NOMO-1 (cell line): Measurements from ENCODE around the gene CFAP61.
"Not testable (repeated sequence)": the region's sequence is repeated elsewhere in the genome, so short reads cannot be mapped to it uniquely, and the experiment has no call there.

Source experiments
- DNase-seq, 2 experiments: peaks; one replicate each; lab custom pipeline; 2025; ENCODE audit not compliant: unreplicated experiment in 2 of 2; lab: John Stamatoyannopoulos, UW

CFAP61 gene

GRCh38 chr20:20052074-20052970, at the start of gene CFAP61, which contains the start of gene CRNKL1:
Gene CFAP61 (plus strand): TSS chr20:20052532. CDS start chr20:20056654, 4,122 bp downstream.
Gene CRNKL1 (minus strand): TSS chr20:20052466. CDS start chr20:20052342, 124 bp downstream.
- peak; percentile 89 to 91 for DNase-seq

GRCh38 chr20:20003031-20003954, 49.0 kb upstream of the CFAP61 start:
- peak; percentile 77 to 79 for DNase-seq

GRCh38 chr20:20003955-20004322, 48.4 kb upstream of the CFAP61 start:
- DNase-seq = not testable (repeated sequence)

GRCh38 chr20:20005342-20005741, 47.0 kb upstream of the CFAP61 start:
- DNase-seq = no peak

- DNase-seq = no peak
Observed at GRCh38 chr20:20009784-20010253, 42.5 kb upstream of the CFAP61 start.

GRCh38 chr20:20010639-20011500, 41.5 kb upstream of the CFAP61 start:
- no peak for DNase-seq

DNA sequence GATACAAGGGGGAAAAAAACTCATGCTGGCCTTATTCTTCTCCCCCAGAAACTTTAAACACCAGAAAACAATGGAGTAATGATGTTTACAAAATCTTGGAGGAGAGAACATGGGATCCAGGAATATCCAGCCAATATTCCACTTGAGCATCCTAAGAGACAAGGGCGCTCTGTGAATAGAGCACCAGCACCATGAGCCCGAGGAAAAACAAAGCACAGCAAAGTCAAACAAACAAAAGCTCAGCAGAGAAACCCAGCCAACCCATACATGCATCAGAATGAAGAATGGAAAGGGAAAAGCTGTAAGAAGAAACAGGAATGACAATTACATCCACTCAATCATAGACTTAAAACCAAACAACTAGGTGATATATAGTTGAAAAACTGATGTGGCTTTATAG, 39.8 kb upstream of the CFAP61 start:
- DNase-seq = no peak

DNA sequence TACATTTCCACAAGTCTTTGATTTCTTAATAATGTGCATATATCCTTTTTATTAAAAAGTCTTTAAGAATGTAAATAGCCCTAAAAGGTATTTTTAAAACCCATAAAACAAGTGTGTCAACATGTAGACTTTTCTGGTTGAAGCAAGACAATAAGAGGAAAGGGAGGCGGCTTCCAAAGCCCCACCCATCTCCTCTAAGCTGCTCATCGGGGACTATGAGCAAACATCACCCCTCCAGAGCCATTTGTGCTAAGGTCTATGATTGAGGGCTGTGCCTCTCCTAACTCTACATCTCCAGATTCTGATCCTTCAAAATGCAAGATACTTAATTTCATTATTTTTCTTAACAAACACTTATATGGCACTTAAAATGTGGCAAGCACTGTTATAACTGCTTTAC, 37.7 kb upstream of the CFAP61 start:
- no peak for DNase-seq

DNA sequence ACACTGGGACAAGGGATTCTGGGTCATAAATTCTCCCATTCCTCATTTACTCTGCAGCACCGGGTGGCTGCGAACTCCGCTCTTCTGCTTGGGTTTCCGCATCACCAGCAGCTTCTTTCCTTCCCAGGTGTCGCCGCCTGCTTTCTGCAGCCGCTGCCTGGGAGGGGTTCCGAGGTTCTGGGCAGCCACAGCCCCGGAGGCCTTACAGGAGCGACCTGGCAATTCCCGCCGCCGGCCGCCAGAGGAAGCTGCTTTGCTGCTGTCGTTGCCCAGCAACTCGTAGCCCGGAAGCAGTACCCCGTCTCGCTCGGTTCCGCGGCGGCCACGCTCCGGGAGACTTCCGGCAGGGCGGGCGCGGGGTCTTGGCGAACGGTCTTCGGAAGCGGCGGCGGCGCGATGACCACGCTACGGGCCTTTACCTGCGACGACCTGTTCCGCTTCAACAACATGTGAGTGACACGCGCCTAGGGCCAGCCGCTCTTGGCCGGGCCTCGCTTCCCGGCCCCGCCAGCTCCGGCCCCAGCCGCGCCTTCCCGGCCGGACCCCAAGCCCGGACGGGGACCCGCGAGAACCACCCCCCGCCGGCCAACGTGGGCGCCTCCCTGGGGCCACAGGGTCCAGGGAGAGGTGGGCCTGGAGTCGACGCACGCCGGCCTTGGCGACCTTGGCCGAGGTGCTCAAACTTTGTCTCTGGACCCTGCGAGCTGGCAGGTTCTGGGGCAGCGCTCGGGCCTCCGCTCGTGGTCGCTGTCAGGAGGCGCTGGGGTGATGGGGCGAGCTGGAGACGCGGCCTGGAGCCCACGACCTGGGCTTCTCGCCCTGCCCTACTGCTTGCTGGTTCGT, 35.1 kb upstream of the CFAP61 start, which contains the start of gene NAA20:
TSS of gene NAA20 (plus strand) at position 362 of the 843 bp plus-strand sequence. CDS start at position 397, 35 bp downstream.
- DNase-seq = peak; percentile 90 to 96

DNA sequence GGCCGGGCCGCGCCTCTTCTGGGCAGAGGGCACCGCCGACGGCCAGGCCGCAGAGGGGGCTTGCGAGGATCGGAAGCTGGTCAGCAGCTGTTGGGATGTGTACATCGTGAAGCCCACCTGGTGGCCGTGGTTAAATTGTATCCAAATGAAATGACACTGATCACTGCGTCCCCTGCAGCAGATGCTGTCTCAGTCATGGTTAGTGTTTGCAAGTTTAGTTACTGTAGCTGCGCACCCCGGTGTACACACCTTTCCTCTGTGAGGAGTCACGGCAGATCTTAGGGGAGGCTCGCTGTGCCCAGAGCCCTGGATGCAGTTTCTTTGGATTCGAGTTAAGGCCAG, 34.5 kb upstream of the CFAP61 start:
- DNase-seq = no peak

DNA sequence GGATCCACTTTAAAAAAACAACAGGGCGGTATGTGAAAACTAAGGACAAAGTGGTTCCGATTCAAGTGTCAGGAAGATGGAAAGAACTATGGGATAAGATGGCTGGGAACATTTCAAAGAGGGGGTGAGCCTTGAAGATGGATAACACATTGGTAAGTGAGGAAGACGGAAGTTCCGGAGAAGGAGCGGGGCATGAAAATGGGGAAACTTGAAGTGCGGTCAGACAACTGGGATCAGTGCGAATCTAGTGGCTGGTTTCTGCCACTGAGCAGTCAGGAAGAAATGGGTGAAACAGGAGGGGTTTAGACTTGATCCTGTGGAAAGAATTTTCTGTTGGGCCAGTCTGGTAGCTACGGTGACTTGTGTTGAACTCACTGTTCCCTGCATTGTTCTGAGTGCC, 34.0 kb upstream of the CFAP61 start:
- DNase-seq = no peak

DNA sequence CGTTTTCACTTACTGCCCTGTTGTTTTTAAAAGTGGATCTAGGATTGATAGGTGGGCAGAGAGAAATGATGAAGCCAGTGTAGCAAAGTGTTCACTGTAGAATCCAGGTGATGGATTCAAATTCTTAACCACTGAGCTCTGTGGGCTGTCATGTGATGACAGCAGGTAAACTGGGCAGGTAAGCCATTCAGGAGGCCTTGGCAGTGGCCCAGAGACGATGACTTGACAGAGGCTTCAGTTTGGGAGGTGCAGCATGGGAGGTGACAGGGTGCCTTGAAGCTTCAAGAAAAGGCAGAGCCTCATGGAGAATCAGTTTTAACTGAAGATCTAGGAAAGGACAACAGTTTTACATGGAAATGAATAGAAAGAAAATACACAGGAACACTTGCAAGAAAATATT, 33.2 kb upstream of the CFAP61 start:
- DNase-seq = no peak

DNA sequence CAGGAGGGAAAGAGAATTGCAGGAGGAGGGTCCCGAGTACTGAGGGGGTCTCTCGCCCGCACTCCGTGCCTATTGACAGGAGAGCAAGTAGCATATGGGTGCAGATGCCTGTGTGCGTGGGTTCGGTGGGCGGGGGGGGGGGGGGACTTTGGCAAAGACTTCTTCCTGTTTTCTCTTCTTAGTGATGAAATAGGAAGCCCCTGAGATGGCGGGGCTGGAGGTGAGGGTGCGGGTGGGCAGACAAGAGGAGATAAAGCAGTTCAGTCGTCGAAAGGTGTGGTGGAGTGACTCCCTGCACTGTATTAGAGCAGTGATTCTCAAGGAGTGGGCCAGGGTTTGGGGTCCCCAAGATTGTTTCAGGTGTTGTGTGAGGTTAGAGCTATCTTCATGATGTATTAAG, 31.4 kb upstream of the CFAP61 start:
- no peak for DNase-seq

DNA sequence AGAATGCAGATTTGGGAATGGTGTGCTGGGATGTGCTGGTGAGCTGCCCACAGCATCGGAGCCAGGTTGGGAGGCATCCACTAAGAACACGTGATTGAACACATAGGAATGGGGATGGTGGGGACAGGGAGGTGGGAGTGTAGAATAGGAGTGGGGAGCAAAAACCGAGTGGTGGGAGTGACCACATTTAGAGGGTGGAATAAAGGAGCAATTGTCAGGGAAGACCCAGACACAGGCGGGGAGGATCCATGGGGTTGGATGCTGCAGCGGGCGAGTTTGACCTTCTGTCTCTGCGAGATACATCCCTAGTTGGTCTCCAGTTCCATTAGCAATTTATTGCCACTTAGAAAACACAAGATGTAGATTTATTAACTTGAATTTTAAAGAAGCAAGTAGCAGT, 30.5 kb upstream of the CFAP61 start:
- DNase-seq = no peak

GRCh38 chr20:20022498-20022897, 29.8 kb upstream of the CFAP61 start:
- DNase-seq = no peak

GRCh38 chr20:20023395-20023794, 28.9 kb upstream of the CFAP61 start:
- no peak for DNase-seq

- no peak for DNase-seq
Observed at GRCh38 chr20:20024942-20025341, 27.4 kb upstream of the CFAP61 start.

DNA sequence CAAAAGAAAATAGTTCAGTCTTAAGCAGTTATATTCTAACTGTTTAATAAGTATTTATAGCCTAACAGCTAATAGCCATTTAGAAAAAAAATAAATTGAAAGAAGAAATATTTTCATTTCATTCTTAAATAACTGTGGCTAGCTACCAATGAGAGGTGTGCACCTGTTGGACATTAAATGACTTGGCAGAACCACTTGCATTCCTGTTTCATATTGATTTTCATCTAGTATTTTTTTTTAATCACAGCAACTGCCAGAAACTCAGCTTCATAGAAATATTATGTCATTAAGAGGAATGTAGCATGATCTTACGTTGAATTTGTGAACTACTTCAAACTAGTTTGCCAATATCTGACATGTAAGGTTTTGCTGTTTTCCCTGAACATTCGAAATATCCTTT, 25.0 kb upstream of the CFAP61 start:
- no peak for DNase-seq

- no peak for DNase-seq
Observed at GRCh38 chr20:20031790-20032189, 20.5 kb upstream of the CFAP61 start.
